ENCODE results near the gene PERCC1.
"Not testable (repeated sequence)": the region's sequence is repeated elsewhere in the genome, so short reads cannot be mapped to it uniquely, and the experiment has no call there.

The PERCC1 gene

DNA sequence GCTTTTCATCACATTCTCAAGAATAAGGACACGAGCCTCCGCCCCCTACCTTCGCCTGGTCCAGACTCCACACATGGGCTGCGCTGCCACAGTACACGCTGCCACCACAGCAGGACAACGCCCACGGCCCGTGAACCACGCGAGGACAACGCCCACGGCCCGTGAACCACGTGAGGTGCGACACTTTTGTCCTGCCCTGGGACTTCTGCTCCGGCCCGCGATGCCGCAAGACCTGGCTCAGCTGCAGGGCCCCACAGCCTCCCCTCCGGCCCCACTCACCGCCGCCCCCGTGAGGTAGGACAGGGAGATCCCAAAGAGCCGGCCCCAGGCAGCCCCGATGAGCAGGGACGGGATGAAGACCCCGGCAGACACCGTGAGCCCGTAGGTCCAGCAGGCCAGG is 19.3 kb downstream of the PERCC1 start:
- no peak for DNase-seq (ENCODE audit: low spot score)

DNA sequence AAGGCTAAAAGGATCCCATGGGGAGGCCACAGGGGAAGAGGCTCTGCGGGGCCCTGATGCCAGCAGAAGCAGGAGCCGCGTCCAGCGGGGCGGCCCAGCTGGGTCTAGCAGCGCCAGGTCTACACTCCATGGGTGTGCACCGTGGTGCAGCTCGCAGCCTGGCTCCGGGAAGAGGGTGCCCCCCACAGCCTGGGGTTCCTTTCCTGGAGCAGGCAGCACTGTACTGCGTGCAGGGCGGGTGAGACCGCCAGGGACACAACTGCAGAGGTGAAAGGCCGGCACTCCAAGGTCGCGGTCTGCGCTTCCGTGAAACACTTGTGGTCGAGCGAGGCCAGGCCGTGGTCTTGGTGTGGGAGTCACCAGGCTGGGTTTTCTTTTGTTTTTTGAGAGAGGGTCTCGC is 20.0 kb downstream of the PERCC1 start:
- no peak for DNase-seq (ENCODE audit: low spot score)

DNA sequence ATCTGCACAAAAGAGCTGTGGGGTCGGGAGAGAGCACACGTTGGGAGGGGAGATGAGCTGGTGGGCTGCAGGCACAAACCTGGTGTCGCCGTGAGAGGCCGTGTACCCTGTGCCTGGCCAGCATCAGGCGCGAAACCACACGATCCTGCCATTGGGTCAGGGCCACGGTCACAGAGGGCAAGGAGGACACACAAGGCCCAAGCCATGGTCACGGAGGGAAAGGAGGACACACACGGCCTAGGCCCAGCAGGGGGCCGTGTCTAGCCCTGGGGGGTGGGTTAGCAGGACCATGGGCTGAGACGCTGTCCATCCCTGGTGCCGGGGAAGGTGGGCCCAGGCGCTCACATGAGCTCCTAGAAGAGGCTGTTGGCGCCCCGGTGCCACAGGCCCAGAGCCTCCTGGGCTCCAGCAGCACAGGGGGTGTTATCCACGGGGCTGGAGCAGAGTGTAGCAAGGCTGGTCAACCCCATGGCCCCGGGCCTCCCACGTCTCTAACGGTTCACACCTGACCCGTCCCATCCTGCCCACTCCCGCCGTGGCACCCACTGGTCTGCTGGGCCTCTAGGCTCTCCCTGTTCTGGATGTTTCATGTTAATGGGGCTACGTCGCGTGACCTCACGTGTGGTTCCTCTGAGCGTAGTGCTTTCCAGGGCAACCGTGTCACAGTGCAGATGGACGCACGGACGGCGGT is 21.0 kb downstream of the PERCC1 start:
- no peak for DNase-seq (ENCODE audit: low spot score)

DNA sequence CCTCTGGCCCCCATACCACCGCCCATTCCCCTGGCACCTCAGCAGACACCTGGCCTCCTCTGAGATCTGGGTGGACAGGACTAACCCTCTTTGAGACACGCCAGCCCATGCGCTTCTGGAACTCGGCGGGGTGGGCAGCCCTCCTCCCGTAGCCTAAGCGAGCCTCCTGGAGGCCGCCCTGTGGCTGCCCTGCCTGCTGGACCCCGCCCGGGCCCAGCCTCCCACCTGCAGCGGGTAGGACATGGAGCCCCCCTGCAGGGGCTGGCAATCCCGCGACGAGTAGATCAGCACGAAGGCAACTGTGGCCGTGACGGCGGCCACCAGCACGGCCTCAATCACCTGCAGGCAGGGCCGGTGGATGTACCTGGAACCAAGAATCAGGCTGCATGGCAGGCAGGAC is 21.7 kb downstream of the PERCC1 start:
- DNase-seq (ENCODE audit: low spot score) = no peak

DNA sequence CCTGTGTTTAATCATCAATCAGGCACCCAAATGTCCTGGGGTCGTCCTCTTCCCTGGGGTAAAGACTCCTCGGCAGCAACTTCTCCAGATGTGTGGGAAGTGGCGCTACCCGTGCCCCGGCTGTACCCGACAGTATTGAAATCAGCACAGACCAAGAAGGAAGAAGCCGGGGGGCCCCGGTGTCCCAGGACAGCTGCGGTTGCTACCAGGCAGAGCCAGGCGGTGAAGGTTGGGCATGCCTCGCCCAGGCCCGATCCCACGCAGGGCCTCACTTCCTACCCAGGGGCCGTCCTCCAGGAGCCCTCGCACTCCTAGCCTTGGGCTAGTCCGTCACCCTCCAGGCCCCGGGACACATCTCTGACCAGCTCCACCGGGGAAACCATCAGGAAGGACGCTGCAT is 22.4 kb downstream of the PERCC1 start:
- no peak for DNase-seq (ENCODE audit: low spot score)

DNA sequence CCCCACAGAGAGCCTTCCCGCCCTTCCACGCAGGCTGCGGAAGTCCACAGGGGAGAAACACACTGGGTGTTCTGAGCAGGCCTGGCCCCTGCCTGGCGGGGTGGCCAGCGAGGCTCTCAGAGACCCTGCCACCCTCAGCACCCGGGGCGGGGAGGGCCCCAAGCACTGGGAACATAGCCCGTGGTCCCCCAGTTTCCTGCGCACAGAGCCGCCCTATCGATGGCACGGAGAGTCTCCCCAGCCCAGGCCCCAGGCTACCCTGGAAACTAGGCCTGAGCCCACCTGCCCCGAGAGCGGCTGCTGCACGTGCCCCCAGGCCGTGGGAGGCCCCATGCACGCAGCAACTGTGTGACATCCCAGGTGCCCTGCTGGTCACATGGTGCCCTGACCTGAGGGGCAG is 23.7 kb downstream of the PERCC1 start:
- DNase-seq (ENCODE audit: low spot score) = no peak

DNA sequence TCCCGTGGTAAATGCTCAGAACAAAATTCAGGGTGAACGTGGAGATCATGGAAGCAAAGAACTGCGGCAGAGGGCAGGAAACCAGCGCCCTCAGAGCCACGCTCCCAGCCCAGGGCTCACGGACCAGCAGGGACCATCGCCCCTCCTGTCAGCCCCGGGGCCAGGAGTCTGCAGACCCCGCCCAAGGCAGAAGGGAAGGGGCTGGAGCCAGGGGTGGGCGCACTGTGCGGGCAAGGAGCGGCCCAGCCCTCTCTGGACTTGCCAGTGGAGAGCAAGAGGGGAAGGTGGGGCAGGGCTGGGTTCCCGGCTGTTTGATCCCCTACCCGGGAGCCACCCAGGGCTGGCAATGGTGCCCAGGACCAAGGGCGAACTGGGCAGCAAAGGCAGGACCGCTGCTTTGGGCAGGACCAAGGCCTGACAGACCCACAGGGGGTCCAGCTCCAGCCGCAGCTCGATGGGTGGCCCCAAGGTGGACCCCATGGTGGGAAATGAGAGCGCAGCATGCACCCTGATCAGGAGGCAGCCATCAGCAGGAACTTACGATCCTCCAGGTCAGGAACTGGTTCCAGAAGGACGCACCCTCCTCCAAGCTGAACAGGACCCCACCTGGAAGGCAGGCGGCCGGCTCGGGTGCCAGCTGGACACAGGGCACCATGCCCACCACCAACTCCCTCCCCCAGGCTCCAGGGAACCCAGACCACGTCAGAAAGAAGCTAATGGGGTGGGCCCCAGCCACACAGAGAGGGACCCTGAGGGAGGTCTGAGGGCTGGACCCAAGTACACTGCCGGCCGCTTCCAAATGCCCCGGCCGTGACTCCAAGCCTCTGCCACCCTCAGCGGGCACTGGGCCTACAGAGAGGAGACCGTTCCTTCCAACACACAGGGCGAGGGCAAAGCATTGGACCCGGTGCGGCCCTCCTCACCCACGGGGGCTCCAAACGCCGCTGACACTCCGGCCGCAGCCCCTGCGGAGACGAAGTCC is 24.6 kb downstream of the PERCC1 start:
- DNase-seq (ENCODE audit: low spot score) = no peak

DNA sequence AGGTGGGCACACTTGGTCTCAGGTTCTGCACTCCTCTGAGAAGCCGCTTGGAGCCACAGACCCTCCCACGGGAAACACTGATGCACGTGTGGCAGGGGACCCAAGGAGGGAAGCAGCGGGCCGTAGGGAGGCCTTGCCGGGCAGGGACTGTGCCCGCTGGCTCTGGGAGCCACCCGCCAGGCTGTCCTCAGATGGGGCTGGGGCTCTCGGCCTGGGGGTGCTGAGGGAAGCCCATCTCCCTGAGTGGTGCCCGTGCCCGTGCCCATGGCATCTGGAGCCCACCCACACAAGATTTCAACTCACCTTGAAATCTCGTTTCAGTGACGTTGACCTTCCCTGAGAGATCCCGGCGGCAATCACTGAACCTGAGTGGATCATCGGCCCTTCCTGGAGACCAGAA is 26.1 kb downstream of the PERCC1 start:
- DNase-seq (ENCODE audit: low spot score) = no peak

DNA sequence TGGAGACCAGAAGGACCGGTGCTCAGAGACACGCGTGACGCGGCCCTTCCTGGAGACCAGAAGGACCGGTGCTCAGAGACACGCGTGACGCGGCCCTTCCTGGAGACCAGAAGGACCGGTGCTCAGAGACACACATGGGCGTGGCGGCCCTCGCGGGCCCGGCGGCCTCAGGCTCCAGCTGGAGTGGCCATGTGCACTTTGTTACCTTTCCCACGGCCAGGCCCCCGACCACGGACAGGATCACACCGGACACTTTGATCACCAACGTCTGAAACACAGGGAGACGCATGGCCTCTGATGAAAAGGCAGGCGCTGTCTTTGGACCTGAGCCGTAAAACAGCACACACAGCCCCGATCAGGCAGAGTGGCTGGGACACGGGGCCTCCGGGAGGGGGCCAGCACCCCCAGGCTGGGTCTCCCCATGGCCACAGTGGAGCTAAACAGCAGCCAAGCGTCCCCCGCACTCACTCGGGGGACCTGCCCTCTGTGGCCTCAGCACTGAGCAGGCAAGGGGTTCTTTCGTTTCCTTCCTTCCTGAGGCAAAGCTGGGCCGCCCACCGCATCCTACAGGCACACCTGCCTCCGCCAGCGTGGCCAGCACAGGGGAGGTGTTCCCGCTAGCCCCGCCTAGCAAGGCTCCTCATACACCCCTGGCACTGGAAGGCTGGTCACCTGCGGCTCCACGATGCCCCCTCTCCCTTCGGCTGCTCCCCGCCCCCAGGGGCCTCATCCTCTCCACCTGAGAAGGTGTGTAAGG is 26.8 kb downstream of the PERCC1 start:
- no peak for DNase-seq (ENCODE audit: low spot score)

DNA sequence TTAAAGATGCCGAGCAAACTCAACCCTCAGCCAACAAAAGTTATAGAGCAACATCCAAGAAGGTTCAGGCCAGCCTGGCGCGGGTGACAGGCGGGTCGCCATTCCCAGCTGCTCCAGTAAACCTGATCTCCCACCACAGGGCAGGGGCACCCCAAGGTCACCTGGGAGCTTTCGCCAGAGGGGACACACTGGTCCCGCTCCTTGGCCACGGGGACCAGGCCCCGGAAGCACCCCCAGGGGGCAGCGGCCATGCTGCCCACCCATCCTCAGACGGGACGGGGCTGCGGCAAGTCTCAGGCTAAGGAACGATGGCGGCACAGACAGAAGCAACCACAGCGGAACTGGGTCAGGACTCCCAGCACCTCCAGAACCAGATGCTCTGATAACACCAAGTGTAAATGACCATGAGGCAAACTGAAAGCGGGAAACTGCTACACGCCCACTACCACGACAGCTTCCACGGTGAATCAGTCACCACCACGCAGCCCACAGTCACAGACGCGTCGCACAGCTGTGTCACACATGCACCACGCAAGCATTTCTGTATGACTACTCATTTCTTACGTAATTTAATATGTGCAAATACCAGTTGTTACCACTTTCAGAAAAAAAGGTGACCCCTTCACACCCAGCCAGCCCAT is 27.6 kb downstream of the PERCC1 start:
- no peak for DNase-seq (ENCODE audit: low spot score)

DNA sequence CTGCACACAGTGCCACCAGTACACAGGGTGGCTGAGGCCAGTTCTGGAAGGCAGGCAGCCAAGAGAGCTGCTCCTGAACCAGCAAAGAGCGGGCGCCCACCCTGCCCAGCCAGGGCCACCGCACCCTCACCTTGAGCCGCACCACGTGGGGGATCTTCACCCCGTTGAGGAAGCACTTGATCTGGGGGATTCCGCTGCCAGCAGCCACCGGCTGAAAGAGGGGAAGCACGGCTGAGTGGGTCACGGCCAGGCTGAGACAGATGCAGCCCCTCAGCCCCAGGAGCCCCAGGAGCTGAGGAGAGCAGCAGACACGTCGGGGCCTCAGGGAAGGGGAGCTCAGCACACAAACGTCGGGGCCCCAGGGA is 28.1 kb downstream of the PERCC1 start:
- DNase-seq (ENCODE audit: low spot score) = no peak

DNA sequence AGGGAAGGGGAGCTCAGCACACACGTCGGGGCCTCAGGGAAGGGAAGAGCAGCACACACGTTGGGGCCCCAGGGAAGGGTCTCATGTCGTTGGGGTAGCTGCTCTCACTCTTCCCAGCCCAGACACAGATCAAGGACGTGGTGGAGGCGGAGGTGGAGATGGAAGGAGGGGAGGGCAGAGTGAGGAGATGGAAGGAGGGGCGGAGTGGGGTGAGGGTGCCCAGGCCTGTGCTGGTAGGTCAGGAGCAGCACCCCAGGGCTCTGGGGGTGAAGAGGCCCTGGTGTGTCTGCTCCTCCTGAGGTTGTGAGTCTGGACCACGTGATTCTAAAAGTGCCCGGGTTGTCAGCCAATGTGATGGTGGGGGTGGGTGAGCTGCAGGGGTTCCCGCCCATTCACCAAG is 29.1 kb downstream of the PERCC1 start:
- DNase-seq (ENCODE audit: low spot score) = no peak

DNA sequence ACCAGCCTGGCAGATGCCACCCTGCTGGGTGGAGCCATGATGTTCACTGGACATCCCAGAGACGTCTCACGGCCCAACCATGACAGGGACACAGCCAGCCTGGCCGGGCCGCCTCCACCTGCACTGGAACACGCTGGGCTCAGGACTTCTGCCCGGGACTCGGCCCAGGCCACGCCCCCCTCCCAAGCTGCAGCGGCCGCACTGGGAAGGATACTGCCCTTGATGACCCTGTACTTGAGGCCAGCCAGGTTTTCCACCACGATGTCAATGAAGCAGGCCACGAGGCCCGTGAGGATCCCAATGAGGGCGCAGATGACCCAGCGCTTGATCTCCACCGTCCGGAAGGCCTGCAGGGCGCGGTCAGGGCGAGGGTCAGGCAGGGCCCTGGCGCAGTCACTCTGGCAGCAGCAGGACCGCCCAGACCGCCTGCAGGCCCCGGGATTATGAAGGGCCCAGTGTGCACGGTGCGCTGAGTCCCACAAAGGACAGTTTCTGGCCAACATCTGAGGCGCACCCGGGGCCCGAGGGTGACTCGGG is 29.8 kb downstream of the PERCC1 start:
- no peak for DNase-seq (ENCODE audit: low spot score)

DNA sequence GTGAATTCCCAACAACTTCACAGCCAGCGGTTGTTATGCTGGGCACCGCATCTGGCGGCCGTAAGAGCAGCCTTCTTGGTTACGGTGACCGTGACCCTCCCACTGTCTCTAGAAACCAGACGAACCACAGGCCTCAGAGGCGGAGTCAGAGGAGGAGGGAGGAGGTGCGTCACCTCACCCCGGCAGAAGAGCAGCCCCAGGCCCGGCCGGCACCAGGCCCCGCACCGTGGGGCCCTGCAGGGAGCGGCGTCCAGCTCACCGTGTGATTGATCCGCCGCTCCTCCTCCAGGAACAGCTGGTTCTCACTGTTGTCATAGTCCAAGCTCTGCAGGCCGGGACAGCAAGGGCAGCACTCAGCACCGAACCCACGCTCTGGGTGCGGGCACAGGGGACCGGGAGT is 30.3 kb downstream of the PERCC1 start:
- no peak for DNase-seq (ENCODE audit: low spot score)

DNA sequence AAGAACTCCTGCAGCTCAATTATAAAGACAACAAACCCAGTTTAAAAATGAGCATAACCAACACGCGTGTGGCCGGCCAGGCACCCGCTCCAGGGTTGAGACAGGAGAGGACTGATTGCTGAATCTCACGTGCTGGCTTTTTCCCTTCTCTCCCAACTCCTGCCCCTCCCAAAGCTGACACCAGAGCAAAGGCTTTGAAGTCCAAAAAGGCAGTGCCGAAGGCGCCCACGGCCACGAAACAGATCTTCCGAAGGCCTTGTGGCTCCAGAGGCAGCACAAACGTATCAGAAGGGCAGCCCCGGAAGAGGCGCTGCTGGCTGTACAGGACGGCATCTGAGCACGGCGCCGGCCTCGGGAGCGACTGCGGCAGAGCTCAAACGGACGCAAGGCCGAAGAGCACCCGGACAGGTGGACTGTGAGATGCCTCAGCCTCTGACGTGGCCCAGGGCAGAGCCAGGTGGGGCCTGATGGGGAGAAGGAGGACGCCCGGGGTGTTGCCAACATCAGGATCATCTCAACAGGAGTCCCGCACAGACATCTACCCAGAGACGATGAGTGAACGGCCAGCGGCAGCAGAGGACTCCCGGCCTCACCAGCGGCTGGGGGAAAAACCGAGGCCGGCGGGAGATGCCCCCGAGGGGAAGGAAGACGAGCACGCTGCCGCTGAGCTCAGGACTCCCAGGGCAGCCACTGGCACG is 33.5 kb downstream of the PERCC1 start:
- DNase-seq (ENCODE audit: low spot score) = no peak

DNA sequence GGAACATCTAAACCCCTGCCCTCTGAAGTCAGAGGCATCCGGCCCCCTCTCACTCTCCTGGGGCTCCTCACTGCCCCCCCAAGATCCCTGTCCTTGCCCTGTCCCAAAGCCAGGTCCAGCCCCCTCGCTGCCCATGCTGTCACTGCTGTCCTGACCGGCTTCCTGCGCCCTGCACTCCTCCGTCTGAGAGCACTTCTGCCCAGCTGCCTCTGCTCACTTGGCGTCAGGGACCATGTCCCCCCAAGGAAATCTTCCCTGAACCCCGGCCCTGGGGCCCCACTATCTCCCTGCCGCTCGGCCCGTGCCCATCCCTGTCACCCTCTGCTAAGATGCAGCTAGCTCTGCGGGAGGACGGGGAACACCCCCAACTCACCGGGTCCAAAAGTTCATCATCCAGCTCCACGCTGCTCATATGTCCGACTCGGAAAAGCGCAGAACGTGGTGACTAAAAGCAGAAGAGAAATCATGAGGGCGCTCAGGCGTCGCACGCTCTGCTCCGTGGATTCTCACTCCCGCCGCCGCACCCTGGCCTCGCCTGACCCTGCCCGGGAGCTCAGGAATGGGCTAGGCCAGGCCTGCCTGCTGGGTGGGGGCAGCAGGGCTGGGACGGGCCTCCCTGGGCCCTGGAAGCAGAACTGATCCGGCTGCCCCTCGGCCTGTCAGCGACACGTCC is 34.2 kb downstream of the PERCC1 start:
- no peak for DNase-seq (ENCODE audit: low spot score)

DNA sequence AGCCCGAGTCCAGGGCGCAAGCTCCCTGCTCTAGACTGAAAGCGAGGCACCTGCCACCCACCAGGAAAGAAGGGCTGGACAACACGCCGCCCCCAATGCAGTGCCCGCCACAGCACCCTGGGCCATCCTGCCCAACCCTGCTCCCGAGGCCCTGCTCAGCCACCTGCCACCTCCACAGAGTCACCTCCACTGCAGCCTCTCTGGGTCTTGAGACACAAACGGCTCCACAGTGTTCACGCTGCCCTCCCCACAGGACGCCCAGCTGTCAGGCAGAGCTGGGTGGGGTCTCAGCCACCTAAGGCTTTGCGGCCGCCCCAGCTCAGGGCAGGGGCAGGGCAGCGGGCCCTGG is 34.7 kb downstream of the PERCC1 start:
- DNase-seq (ENCODE audit: low spot score) = no peak

DNA sequence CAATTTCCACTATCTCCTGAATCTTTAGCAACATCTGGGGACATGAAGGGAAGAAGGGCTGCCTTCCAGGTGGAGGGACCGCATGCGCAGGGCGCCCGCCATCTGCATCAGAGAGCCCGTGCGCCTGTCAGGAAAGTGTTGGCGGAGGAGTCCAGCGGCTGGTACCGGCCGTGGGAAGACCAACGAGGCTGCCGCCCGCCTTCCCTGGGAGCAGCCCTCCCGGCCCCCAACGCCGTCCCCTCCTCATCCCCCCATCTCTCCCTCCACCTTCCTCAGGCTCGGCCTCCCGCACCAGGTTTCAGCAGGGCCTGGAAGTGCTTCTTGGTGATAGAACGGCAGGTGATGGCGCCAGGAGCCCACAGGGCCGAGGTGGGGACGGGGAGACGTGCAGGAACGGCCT is 35.2 kb downstream of the PERCC1 start:
- no peak for DNase-seq (ENCODE audit: low spot score)

DNA sequence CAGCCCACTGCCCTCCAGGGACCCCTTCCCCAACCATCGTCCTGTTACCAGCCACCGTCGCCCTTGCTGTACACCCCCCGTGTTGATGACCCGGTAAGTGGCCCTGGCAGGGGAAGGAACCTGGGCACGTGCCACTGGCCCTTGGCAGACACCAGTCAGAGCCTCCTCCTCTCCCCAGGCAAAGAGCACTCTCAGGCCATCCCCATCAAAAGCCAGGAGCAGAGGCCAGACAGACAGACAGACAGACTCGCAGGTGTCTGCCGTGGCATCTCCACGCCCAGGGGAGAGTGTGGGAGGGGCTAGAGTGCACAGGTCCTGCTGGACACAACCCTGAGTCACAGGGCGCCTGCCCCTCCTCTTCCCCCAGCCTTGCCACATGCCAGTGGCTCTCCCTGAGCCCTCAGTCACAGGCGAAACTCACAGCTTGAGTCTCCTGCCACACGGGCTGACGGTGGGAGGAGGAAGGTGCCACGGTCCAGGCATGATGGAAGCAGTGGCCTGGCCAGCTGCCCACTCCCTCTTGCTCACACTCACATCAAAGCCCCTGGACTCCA is 36.2 kb downstream of the PERCC1 start:
- DNase-seq (ENCODE audit: low spot score) = no peak

DNA sequence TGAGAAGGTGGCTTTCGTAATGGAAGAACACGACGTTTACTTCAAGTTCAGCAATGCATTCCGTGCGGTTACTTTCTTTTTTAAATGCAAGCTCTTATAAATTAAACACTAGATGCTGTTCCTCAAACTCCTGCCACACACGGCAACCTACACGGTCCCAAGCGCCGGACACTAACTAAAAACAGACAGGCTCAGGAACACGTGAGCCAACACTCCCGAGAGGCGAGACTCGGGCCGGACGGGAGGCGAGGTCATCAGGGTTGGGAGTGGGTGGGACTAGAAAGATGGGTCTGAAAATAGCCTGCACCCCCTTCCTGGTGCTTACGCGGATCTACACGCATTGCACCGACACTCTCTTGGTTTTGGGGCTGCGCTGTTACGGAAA is 37.5 kb downstream of the PERCC1 start:
- no peak for DNase-seq (ENCODE audit: low spot score)

DNA sequence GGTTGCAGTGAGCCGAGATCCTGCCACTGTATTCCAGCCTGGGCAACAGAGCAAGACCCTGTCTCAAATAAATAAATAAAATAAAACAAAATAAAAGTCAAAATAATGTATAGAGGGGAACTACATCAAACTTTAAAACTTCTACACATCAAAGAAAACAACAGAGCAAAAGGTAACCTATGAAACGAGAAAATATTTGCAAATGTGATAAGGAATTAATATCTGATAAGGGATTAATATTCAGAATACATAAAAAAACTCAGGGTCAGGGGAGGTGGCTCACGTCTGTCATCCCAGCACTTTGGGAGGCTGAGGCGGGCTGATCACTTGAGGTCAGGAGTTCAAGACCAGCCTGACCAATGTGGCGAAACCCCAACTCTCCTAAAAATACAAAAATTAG is 38.3 kb downstream of the PERCC1 start:
- DNase-seq (ENCODE audit: low spot score) = not testable (repeated sequence)

Measured in ecto neural progenitor cell (in vitro differentiated cells).